IgD-negative memory B cell (primary cell): ENCODE results near the gene ADD1. TPM values are rescaled to one million over a fixed set of nuclear protein-coding genes. Genes with fewer than 3 reads are reported as not detected.
A peak's percentile ranks its signal among the peaks of the same experiment; 100 is the strongest.

Experiments
- H3K27ac Mint-ChIP-seq, 3 donors: one replicate each; pipeline ENCODE4 v1.8.0; 2020 to 2022; ENCODE audit warnings: mild to moderate bottlenecking in 3 of 3, mixed read lengths in 3 of 3, moderate library complexity in 1 of 3
- H3K27me3 Mint-ChIP-seq: one replicate; pipeline ENCODE4 v1.8.0; 2021; ENCODE audit warnings: mixed read lengths
- H3K36me3 Mint-ChIP-seq: one replicate; pipeline ENCODE4 v1.8.0; 2020; ENCODE audit warnings: mild to moderate bottlenecking, mixed read lengths
- H3K4me1 Mint-ChIP-seq, 3 donors: one replicate each; pipeline ENCODE4 v1.8.0; 2020 to 2022; ENCODE audit warnings: mixed read lengths in 3 of 3, mild to moderate bottlenecking in 1 of 3
- H3K4me3 Mint-ChIP-seq, 4 donors: one replicate each; pipeline ENCODE4 v1.8.0; 2020 to 2022; ENCODE audit warnings: mild to moderate bottlenecking in 4 of 4, mixed read lengths in 4 of 4, moderate library complexity in 3 of 4
- H3K9me3 Mint-ChIP-seq, 3 donors: one replicate each; pipeline ENCODE4 v1.8.0; 2020 to 2021; ENCODE audit warnings: mixed read lengths in 3 of 3, mild to moderate bottlenecking in 1 of 3
- polyA plus RNA-seq: library from polyadenylated mRNA; unstranded; fragments of 300-500 nt; fragmentation: Illumina TruSeq; gene quantifications from one replicate; pipeline ENCODE4 v1.2.3, GENCODE V29; 2021

The ADD1 gene
- polyA plus RNA-seq, 1 donor from 2014 or later: 300 TPM

GRCh38 chr4:2865196-2865780 is 21.6 kb downstream of the ADD1 start:
- Mint-ChIP-seq H3K4me3 (peak overlapping the region in 1 of 4 donors; percentile 73), H3K27me3 (no peaks in the 10 kb centered on the region), H3K9me3 (no peaks in the 10 kb centered on the region), H3K27ac (peak overlapping the region in 2 of 3 donors; percentile 5 to 67), H3K4me1 (peaks cover 64 to 73% (median 67%) of the 10 kb centered on the region in 3 donors), H3K36me3 (no peaks in the 10 kb centered on the region)

GRCh38 chr4:2866160-2866861 is 22.7 kb downstream of the ADD1 start:
- no peak overlapping the region for H3K4me3 Mint-ChIP-seq
- H3K4me1 Mint-ChIP-seq: peaks cover 56 to 67% (median 62%) of the 10 kb centered on the region in 3 donors
- H3K27me3 Mint-ChIP-seq: no peaks in the 10 kb centered on the region
- H3K9me3 Mint-ChIP-seq: no peaks in the 10 kb centered on the region
- H3K36me3 Mint-ChIP-seq: no peaks in the 10 kb centered on the region
- peak overlapping the region in 1 of 3 donors; percentile 67 for H3K27ac Mint-ChIP-seq

GRCh38 chr4:2866891-2867290 is 23.2 kb downstream of the ADD1 start:
- H3K27me3 Mint-ChIP-seq: no peaks in the 10 kb centered on the region

GRCh38 chr4:2867758-2868491 is 24.3 kb downstream of the ADD1 start:
- H3K9me3 Mint-ChIP-seq: no peaks in the 10 kb centered on the region
- H3K27ac Mint-ChIP-seq: peak overlapping the region in 2 of 3 donors; percentile 2 to 25
- peaks cover 51 to 59% (median 52%) of the 10 kb centered on the region in 3 donors for H3K4me1 Mint-ChIP-seq
- H3K4me3 Mint-ChIP-seq: peak overlapping the region in 2 of 4 donors; percentile 41 to 55
- H3K27me3 Mint-ChIP-seq: no peaks in the 10 kb centered on the region
- peaks cover 2% of the 10 kb centered on the region for H3K36me3 Mint-ChIP-seq

More at GRCh38 chr4:2866891-2867290, 23.2 kb downstream of the ADD1 start:
- peaks cover 56 to 67% (median 60%) of the 10 kb centered on the region in 3 donors for H3K4me1 Mint-ChIP-seq
- H3K27ac Mint-ChIP-seq: no peak overlapping the region
- no peak overlapping the region for H3K4me3 Mint-ChIP-seq
- H3K9me3 Mint-ChIP-seq: no peaks in the 10 kb centered on the region
- H3K36me3 Mint-ChIP-seq: peaks cover under 1% of the 10 kb centered on the region

- Mint-ChIP-seq H3K36me3 (peaks cover 2% of the 10 kb centered on the region), H3K27ac (peak overlapping the region in 1 of 3 donors; percentile 41), H3K4me3 (peak overlapping the region in 1 of 4 donors; percentile 37), H3K4me1 (peaks cover 47 to 58% (median 58%) of the 10 kb centered on the region in 3 donors), H3K9me3 (no peaks in the 10 kb centered on the region), H3K27me3 (no peaks in the 10 kb centered on the region)
These were observed 25.3 kb downstream of the ADD1 start for GRCh38 chr4:2868877-2869487.

GRCh38 chr4:2869659-2870058 is 26.0 kb downstream of the ADD1 start:
- Mint-ChIP-seq H3K36me3 (peaks cover 2% of the 10 kb centered on the region), H3K27me3 (no peaks in the 10 kb centered on the region), H3K4me1 (peaks cover 45 to 56% (median 55%) of the 10 kb centered on the region in 3 donors), H3K27ac (peak overlapping the region in 1 of 3 donors; percentile 41), H3K4me3 (no peak overlapping the region), H3K9me3 (no peaks in the 10 kb centered on the region)

- no peak overlapping the region for H3K27ac Mint-ChIP-seq
These were observed 26.4 kb downstream of the ADD1 start for GRCh38 chr4:2870082-2870481.

GRCh38 chr4:2871466-2871865 is 27.8 kb downstream of the ADD1 start:
- H3K4me3 Mint-ChIP-seq: peak overlapping the region in 1 of 4 donors; percentile 70
- peaks cover 2% of the 10 kb centered on the region for H3K36me3 Mint-ChIP-seq
- peaks cover 32 to 48% (median 47%) of the 10 kb centered on the region in 3 donors for H3K4me1 Mint-ChIP-seq
- H3K9me3 Mint-ChIP-seq: no peaks in the 10 kb centered on the region
- peak overlapping the region in 2 of 3 donors; percentile 12 to 25 for H3K27ac Mint-ChIP-seq
- H3K27me3 Mint-ChIP-seq: no peaks in the 10 kb centered on the region

More at GRCh38 chr4:2870082-2870481, 26.4 kb downstream of the ADD1 start:
- Mint-ChIP-seq H3K9me3 (no peaks in the 10 kb centered on the region), H3K36me3 (peaks cover 2% of the 10 kb centered on the region), H3K27me3 (no peaks in the 10 kb centered on the region), H3K4me3 (no peak overlapping the region), H3K4me1 (peaks cover 40 to 52% (median 52%) of the 10 kb centered on the region in 3 donors)

GRCh38 chr4:2871911-2872310 is 28.3 kb downstream of the ADD1 start:
- Mint-ChIP-seq H3K36me3 (peaks cover 2% of the 10 kb centered on the region), H3K27me3 (no peaks in the 10 kb centered on the region), H3K9me3 (no peaks in the 10 kb centered on the region), H3K4me1 (peaks cover 31 to 48% (median 47%) of the 10 kb centered on the region in 3 donors), H3K27ac (peak overlapping the region in 2 of 3 donors; percentile 12 to 25), H3K4me3 (peak overlapping the region in 2 of 4 donors; percentile 70 to 73)

GRCh38 chr4:2873329-2873728 is 29.7 kb downstream of the ADD1 start:
- Mint-ChIP-seq H3K4me1 (peaks cover 34 to 44% (median 42%) of the 10 kb centered on the region in 3 donors), H3K4me3 (no peak overlapping the region), H3K36me3 (peaks cover 2% of the 10 kb centered on the region), H3K27me3 (no peaks in the 10 kb centered on the region), H3K9me3 (no peaks in the 10 kb centered on the region), H3K27ac (no peak overlapping the region)

- H3K36me3 Mint-ChIP-seq: peaks cover 2% of the 10 kb centered on the region
- H3K4me1 Mint-ChIP-seq: peaks cover 30 to 38% (median 34%) of the 10 kb centered on the region in 3 donors
- H3K9me3 Mint-ChIP-seq: no peaks in the 10 kb centered on the region
- H3K27me3 Mint-ChIP-seq: no peaks in the 10 kb centered on the region
- no peak overlapping the region for H3K27ac Mint-ChIP-seq
- no peak overlapping the region for H3K4me3 Mint-ChIP-seq
These were observed 31.2 kb downstream of the ADD1 start for GRCh38 chr4:2874861-2875260.

- peaks cover 27 to 33% (median 28%) of the 10 kb centered on the region in 3 donors for H3K4me1 Mint-ChIP-seq
- no peaks in the 10 kb centered on the region for H3K27me3 Mint-ChIP-seq
- peaks cover 3% of the 10 kb centered on the region for H3K36me3 Mint-ChIP-seq
- H3K4me3 Mint-ChIP-seq: no peak overlapping the region
- H3K27ac Mint-ChIP-seq: no peak overlapping the region
- H3K9me3 Mint-ChIP-seq: no peaks in the 10 kb centered on the region
These were observed 31.9 kb downstream of the ADD1 start for GRCh38 chr4:2875556-2875955.

GRCh38 chr4:2878346-2878745 is 34.7 kb downstream of the ADD1 start:
- no peak overlapping the region for H3K4me3 Mint-ChIP-seq
- H3K27ac Mint-ChIP-seq: no peak overlapping the region
- H3K36me3 Mint-ChIP-seq: peaks cover 1% of the 10 kb centered on the region
- H3K4me1 Mint-ChIP-seq: peaks cover 15 to 22% (median 15%) of the 10 kb centered on the region in 3 donors
- H3K9me3 Mint-ChIP-seq: no peaks in the 10 kb centered on the region
- no peaks in the 10 kb centered on the region for H3K27me3 Mint-ChIP-seq

- Mint-ChIP-seq H3K27me3 (no peaks in the 10 kb centered on the region), H3K9me3 (no peaks in the 10 kb centered on the region), H3K4me3 (no peak overlapping the region), H3K27ac (no peak overlapping the region), H3K4me1 (peaks cover 13 to 18% (median 15%) of the 10 kb centered on the region in 3 donors), H3K36me3 (peaks cover 1% of the 10 kb centered on the region)
These were observed 35.4 kb downstream of the ADD1 start for GRCh38 chr4:2879026-2879425.
